ENCODE data around the gene LPP.

LPP gene

GRCh38 chr3:188331166-188331565 is 177.2 kb downstream of the LPP start:
- DNase-seq (ENCODE audit: low spot score) = no peak

GRCh38 chr3:188332085-188332484 is 178.1 kb downstream of the LPP start:
- no peak for DNase-seq (ENCODE audit: low spot score)

GRCh38 chr3:188335656-188336055 is 181.7 kb downstream of the LPP start:
- DNase-seq (ENCODE audit: low spot score) = no peak

- DNase-seq (ENCODE audit: low spot score) = no peak
Measured at GRCh38 chr3:188336178-188336577, 182.2 kb downstream of the LPP start.

GRCh38 chr3:188337232-188337631 is 183.3 kb downstream of the LPP start:
- DNase-seq (ENCODE audit: low spot score) = no peak

- no peak for DNase-seq (ENCODE audit: low spot score)
Measured at GRCh38 chr3:188338086-188338485, 184.1 kb downstream of the LPP start.

- DNase-seq (ENCODE audit: low spot score) = no peak
Measured at GRCh38 chr3:188339410-188340295, 185.7 kb downstream of the LPP start.

GRCh38 chr3:188341501-188341900 is 187.5 kb downstream of the LPP start:
- DNase-seq (ENCODE audit: low spot score) = no peak

- no peak for DNase-seq (ENCODE audit: low spot score)
Measured at GRCh38 chr3:188342991-188343732, 189.2 kb downstream of the LPP start.

GRCh38 chr3:188343894-188344293 is 189.9 kb downstream of the LPP start:
- DNase-seq (ENCODE audit: low spot score) = no peak

GRCh38 chr3:188345223-188345622 is 191.3 kb downstream of the LPP start:
- DNase-seq (ENCODE audit: low spot score) = no peak

GRCh38 chr3:188348435-188349244 is 194.7 kb downstream of the LPP start:
- DNase-seq (ENCODE audit: low spot score) = no peak

- DNase-seq (ENCODE audit: low spot score) = no peak
Measured at GRCh38 chr3:188349351-188349901, 195.5 kb downstream of the LPP start.

GRCh38 chr3:188349933-188350332 is 196.0 kb downstream of the LPP start:
- no peak for DNase-seq (ENCODE audit: low spot score)

GRCh38 chr3:188350961-188351360 is 197.0 kb downstream of the LPP start:
- no peak for DNase-seq (ENCODE audit: low spot score)

GRCh38 chr3:188351648-188352047 is 197.7 kb downstream of the LPP start:
- DNase-seq (ENCODE audit: low spot score) = no peak

- DNase-seq (ENCODE audit: low spot score) = no peak
Measured at GRCh38 chr3:188352196-188352927, 198.4 kb downstream of the LPP start.

- no peak for DNase-seq (ENCODE audit: low spot score)
Measured at GRCh38 chr3:188353426-188353825, 199.5 kb downstream of the LPP start.

GRCh38 chr3:188358787-188359493 is 205.0 kb downstream of the LPP start:
- no peak for DNase-seq (ENCODE audit: low spot score)

- no peak for DNase-seq (ENCODE audit: low spot score)
Measured at GRCh38 chr3:188360364-188360881, 206.5 kb downstream of the LPP start.

All from left forelimb (tissue), 1 donor.